ENCODE data around the gene OR8B8.

DNA sequence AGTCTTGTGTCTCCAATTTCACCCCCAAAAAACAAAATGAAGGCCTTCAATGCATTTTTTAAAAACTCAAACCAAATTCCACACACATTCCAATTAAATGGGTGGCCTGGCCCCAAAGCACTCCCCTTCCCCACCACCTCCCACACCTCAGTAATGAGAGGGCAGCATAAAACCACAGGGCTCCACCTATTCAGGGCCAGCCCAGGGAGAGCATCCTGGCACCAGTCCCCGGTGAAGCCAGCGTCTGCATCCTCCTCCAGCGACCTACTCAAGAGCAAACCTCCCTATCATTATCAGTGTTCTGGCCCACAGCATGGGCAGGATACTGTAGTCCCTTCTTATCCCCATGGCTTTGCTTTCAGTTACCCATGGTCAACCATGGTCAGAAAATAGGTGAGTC, 17.8 kb upstream of the OR8B8 start:
- TF ChIP-seq, protein P1, sequence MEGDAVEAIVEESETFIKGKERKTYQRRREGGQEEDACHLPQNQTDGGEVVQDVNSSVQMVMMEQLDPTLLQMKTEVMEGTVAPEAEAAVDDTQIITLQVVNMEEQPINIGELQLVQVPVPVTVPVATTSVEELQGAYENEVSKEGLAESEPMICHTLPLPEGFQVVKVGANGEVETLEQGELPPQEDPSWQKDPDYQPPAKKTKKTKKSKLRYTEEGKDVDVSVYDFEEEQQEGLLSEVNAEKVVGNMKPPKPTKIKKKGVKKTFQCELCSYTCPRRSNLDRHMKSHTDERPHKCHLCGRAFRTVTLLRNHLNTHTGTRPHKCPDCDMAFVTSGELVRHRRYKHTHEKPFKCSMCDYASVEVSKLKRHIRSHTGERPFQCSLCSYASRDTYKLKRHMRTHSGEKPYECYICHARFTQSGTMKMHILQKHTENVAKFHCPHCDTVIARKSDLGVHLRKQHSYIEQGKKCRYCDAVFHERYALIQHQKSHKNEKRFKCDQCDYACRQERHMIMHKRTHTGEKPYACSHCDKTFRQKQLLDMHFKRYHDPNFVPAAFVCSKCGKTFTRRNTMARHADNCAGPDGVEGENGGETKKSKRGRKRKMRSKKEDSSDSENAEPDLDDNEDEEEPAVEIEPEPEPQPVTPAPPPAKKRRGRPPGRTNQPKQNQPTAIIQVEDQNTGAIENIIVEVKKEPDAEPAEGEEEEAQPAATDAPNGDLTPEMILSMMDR (IDR thresholded peaks at IDR 0.05; ENCODE audit: extremely low read depth in 1 of 2, insufficient read depth in 1 of 2, low read depth in 1 of 2, low read length in 2 of 2), result no peak
- TF ChIP-seq POLR2A (IDR thresholded peaks at IDR 0.05; ENCODE audit: low read depth, low read length) (no peak), POLR2AphosphoS5 (IDR thresholded peaks at IDR 0.05; ENCODE audit: insufficient read depth, low read depth, low read length) (no peak)
- TF ChIP-seq, protein P2, sequence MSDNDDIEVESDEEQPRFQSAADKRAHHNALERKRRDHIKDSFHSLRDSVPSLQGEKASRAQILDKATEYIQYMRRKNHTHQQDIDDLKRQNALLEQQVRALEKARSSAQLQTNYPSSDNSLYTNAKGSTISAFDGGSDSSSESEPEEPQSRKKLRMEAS (IDR thresholded peaks at IDR 0.05; ENCODE audit: insufficient read depth, insufficient read length), result no peak

Measured in endothelial cell of umbilical vein (primary cell).